HG03159 (cell line): Measurements from ENCODE around the gene DNER.
"Not testable (repeated sequence)": the region's sequence is repeated elsewhere in the genome, so short reads cannot be mapped to it uniquely, and the experiment has no call there.

Experiments
- ATAC-seq: cut with Tn5 transposase; IDR thresholded peaks from one replicate; pipeline ENCODE4 v1.9.1; 2021; ENCODE audit warnings: mild to moderate bottlenecking, moderate library complexity; ENCODE audit not compliant: unreplicated experiment

DNER gene

GRCh38 chr2:229511524-229511923 lies 202.8 kb downstream of the DNER start:
- ATAC-seq, result no peak

GRCh38 chr2:229506699-229507098 lies 207.7 kb downstream of the DNER start:
- ATAC-seq, result not testable (repeated sequence)

- no peak for ATAC-seq
Measured at GRCh38 chr2:229501051-229501794, 213.1 kb downstream of the DNER start.

- no peak for ATAC-seq
Measured at GRCh38 chr2:229492034-229492433, 222.3 kb downstream of the DNER start.

- ATAC-seq, result no peak
Measured at GRCh38 chr2:229490167-229490566, 224.2 kb downstream of the DNER start.

- ATAC-seq, result no peak
Measured at GRCh38 chr2:229489016-229489415, 225.3 kb downstream of the DNER start.

GRCh38 chr2:229488232-229488631 lies 226.1 kb downstream of the DNER start:
- ATAC-seq, result no peak

- no peak for ATAC-seq
Measured at GRCh38 chr2:229486673-229487072, 227.7 kb downstream of the DNER start.

GRCh38 chr2:229485857-229486256 lies 228.5 kb downstream of the DNER start:
- no peak for ATAC-seq

- no peak for ATAC-seq
Measured at GRCh38 chr2:229477269-229477755, 237.0 kb downstream of the DNER start.

GRCh38 chr2:229475778-229476177 lies 238.6 kb downstream of the DNER start:
- ATAC-seq, result no peak

GRCh38 chr2:229474125-229474524 lies 240.2 kb downstream of the DNER start:
- no peak for ATAC-seq

- ATAC-seq, result no peak
Measured at GRCh38 chr2:229470781-229471180, 243.6 kb downstream of the DNER start.

- no peak for ATAC-seq
Measured at GRCh38 chr2:229467783-229468182, 246.6 kb downstream of the DNER start.

- ATAC-seq, result no peak
Measured at GRCh38 chr2:229463841-229464346, 250.5 kb downstream of the DNER start.

- ATAC-seq, result no peak
Measured at GRCh38 chr2:229462112-229462511, 252.2 kb downstream of the DNER start.

GRCh38 chr2:229456091-229456490 lies 258.3 kb downstream of the DNER start:
- ATAC-seq, result no peak

- no peak for ATAC-seq
Measured at GRCh38 chr2:229454934-229455631, 259.3 kb downstream of the DNER start.

GRCh38 chr2:229453230-229453629 lies 261.1 kb downstream of the DNER start:
- ATAC-seq, result no peak

GRCh38 chr2:229451852-229452251 lies 262.5 kb downstream of the DNER start:
- ATAC-seq, result no peak

GRCh38 chr2:229447227-229447626 lies 267.1 kb downstream of the DNER start:
- ATAC-seq, result no peak

- ATAC-seq, result no peak
Measured at GRCh38 chr2:229446350-229446749, 268.0 kb downstream of the DNER start.
